ENCODE measurements around the gene ATP2A2.

The ATP2A2 gene

GRCh38 chr12:110379197-110379596 lies 98.2 kb downstream of the ATP2A2 start:
- DNase-seq (ENCODE audit: low read depth, low spot score): no peak
- no peak overlapping the region for H3K4me3 ChIP-seq (ENCODE audit: low read length)

- H3K4me3 ChIP-seq (ENCODE audit: low read length): no peak overlapping the region
Measured at GRCh38 chr12:110379631-110380030, 98.6 kb downstream of the ATP2A2 start.

GRCh38 chr12:110382683-110383082 lies 101.6 kb downstream of the ATP2A2 start:
- H3K4me3 ChIP-seq (ENCODE audit: low read length): no peak overlapping the region
- no peak for DNase-seq (ENCODE audit: low read depth, low spot score)

More at GRCh38 chr12:110379631-110380030, 98.6 kb downstream of the ATP2A2 start:
- no peak for DNase-seq (ENCODE audit: low read depth, low spot score)
